Esophagus muscularis mucosa (tissue), 4 donors: Measurements from ENCODE around the gene USF1. TPM values are rescaled to one million over a fixed set of nuclear protein-coding genes. Genes with fewer than 3 reads are reported as not detected.

Experiments
- DNase-seq: peaks from one replicate; pipeline ENCODE4 v3.0.0-alpha.2; 2017; ENCODE audit errors: extremely low spot score
- H3K27ac ChIP-seq, 4 donors: fragments of 200-600 bp; sonication (generic); replicated peaks in 1 of 4; 1 replicate in 3 of 4; 2 replicates in 1 of 4; pipeline ENCODE4 v1.5.1; 2016 to 2019; ENCODE audit warnings: mild to moderate bottlenecking in 1 of 4
- H3K27me3 ChIP-seq, 4 donors: fragments of 200-600 bp; sonication (generic); one replicate each; pipeline versions ENCODE4 v1.5.1 to v1.6.0; 2016 to 2019
- H3K36me3 ChIP-seq, 4 donors: fragments of 200-600 bp; sonication (generic); one replicate each; pipeline ENCODE4 v1.5.1; 2016 to 2019
- H3K4me1 ChIP-seq, 4 donors: fragments of 200-600 bp; sonication (generic); one replicate each; pipeline ENCODE4 v1.5.1; 2016 to 2019
- H3K4me3 ChIP-seq, 4 donors: fragments of 200-600 bp; sonication (generic); 1 replicate in 2 of 4; 2 replicates in 2 of 4; pipeline ENCODE4 v1.5.1; 2016 to 2019; ENCODE audit warnings: mild to moderate bottlenecking in 4 of 4, moderate library complexity in 1 of 4
- H3K9me3 ChIP-seq, 4 donors: fragments of 200-600 bp; sonication (generic); 1 replicate in 3 of 4; 2 replicates in 1 of 4; pipeline ENCODE4 v1.5.1; 2016 to 2019
- CTCF ChIP-seq, 3 experiments: fragments of 200-600 bp in 2 of 3; fragments of 450-650 bp in 1 of 3; sonication (generic) in 2 of 3; IDR thresholded peaks; one replicate each; pipeline ENCODE4 v1.5.1; 2017 to 2019; ENCODE audit warnings: antibody characterized with exemption in 3 of 3, mild to moderate bottlenecking in 2 of 3, moderate library complexity in 1 of 3
- EP300 ChIP-seq: sonication (generic); formaldehyde crosslinking; IDR thresholded peaks from one replicate; pipeline ENCODE4 v1.6.1; 2017; ENCODE audit warnings: antibody characterized with exemption
- POLR2A ChIP-seq: fragments of 450-650 bp; IDR thresholded peaks from one replicate; pipeline ENCODE4 v1.6.1; 2017; ENCODE audit warnings: antibody characterized with exemption, moderate library complexity, mild to moderate bottlenecking, low read depth
- POLR2AphosphoS5 ChIP-seq, 2 donors: sonication (generic); formaldehyde crosslinking; IDR thresholded peaks; one replicate each; pipeline ENCODE4 v1.6.1; 2017; ENCODE audit warnings: antibody characterized with exemption in 2 of 2
- WGBS: methylation state at CpG from one replicate; pipeline ENCODE4 v1.1.5; 2018; 5-methylcytosine and 5-hydroxymethylcytosine counted together
- intact Hi-C: fragments of 100-400 bp; cut with DNase I; formaldehyde crosslinking; loops from one replicate; pipeline ENCODE4 v1.15.1; 2023
- total RNA-seq, 4 donors: library from RNA; depleted of rRNA; stranded (reverse); fragments of >200 nt; gene quantifications; one replicate each; pipeline versions ENCODE4 v1.1.0 to v1.2.1, GENCODE V29; 2016

USF1 gene
- total RNA-seq, 4 donors from 2014 or later: 36.5 to 54.2 (median 48.7) TPM

GRCh38 chr1:161080441-161081405, 34.9 kb upstream of the USF1 start:
- 74% methylated on average over 5 of the region's 5 CpGs for whole genome bisulfite sequencing
- intact Hi-C loops: no loop called here

GRCh38 chr1:161079436-161080110, 33.8 kb upstream of the USF1 start:
- Histone ChIP-seq H3K36me3 (no peaks in the 10 kb centered on the region), H3K27ac (no peak overlapping the region), H3K9me3 (no peaks in the 10 kb centered on the region), H3K4me3 (no peak overlapping the region), H3K27me3 (peaks cover 0 to 17% (median 0%) of the 10 kb centered on the region in 4 donors), H3K4me1 (no peaks in the 10 kb centered on the region)
- 69% methylated on average over 14 of the region's 41 CpGs for WGBS
- no peak for DNase-seq
- TF ChIP-seq POLR2A: no peak
- TF ChIP-seq CTCF (IDR thresholded peaks at IDR 0.05): no peak
- intact Hi-C loops: no loop called here

More at GRCh38 chr1:161080441-161081405, 34.9 kb upstream of the USF1 start:
- H3K27me3 ChIP-seq: peaks cover 0 to 17% (median 0%) of the 10 kb centered on the region in 4 donors
- no peak for DNase-seq
- no peaks in the 10 kb centered on the region for H3K36me3 ChIP-seq
- TF ChIP-seq EP300: no peak
- no peak overlapping the region for H3K27ac ChIP-seq
- no peaks in the 10 kb centered on the region for H3K9me3 ChIP-seq
- H3K4me1 ChIP-seq: no peaks in the 10 kb centered on the region
- no peak overlapping the region for H3K4me3 ChIP-seq

GRCh38 chr1:161077426-161077825, 31.6 kb upstream of the USF1 start:
- intact Hi-C loops: no loop called here
- H3K4me1 ChIP-seq: no peaks in the 10 kb centered on the region
- WGBS: 63% methylated on average over 2 of the region's 9 CpGs

GRCh38 chr1:161076410-161076809, 30.6 kb upstream of the USF1 start:
- TF ChIP-seq CTCF (IDR thresholded peaks at IDR 0.05) (no peak), POLR2A (no peak), POLR2AphosphoS5 (IDR thresholded peaks at IDR 0.05) (no peak), EP300 (no peak)
- intact Hi-C loops: no loop called here
- H3K27me3 ChIP-seq: peaks cover 0 to 17% (median 0%) of the 10 kb centered on the region in 4 donors

More at GRCh38 chr1:161077426-161077825, 31.6 kb upstream of the USF1 start:
- no peak for DNase-seq
- Histone ChIP-seq H3K4me3 (no peak overlapping the region), H3K27me3 (peaks cover 0 to 17% (median 0%) of the 10 kb centered on the region in 4 donors), H3K27ac (no peak overlapping the region), H3K36me3 (no peaks in the 10 kb centered on the region), H3K9me3 (no peaks in the 10 kb centered on the region)
- TF ChIP-seq CTCF (IDR thresholded peaks at IDR 0.05) (no peak), EP300 (no peak), POLR2A (no peak), POLR2AphosphoS5 (IDR thresholded peaks at IDR 0.05) (no peak)

GRCh38 chr1:161074676-161075368, 29.0 kb upstream of the USF1 start:
- DNase-seq: no peak
- TF ChIP-seq POLR2AphosphoS5 (IDR thresholded peaks at IDR 0.05) (no peak), POLR2A (no peak)
- intact Hi-C loops: no loop called here

More at GRCh38 chr1:161076410-161076809, 30.6 kb upstream of the USF1 start:
- no peak overlapping the region for H3K27ac ChIP-seq
- no peaks in the 10 kb centered on the region for H3K4me1 ChIP-seq
- H3K4me3 ChIP-seq: no peak overlapping the region
- no peak for DNase-seq
- no peaks in the 10 kb centered on the region for H3K36me3 ChIP-seq
- H3K9me3 ChIP-seq: no peaks in the 10 kb centered on the region

More at GRCh38 chr1:161074676-161075368, 29.0 kb upstream of the USF1 start:
- Histone ChIP-seq H3K4me1 (no peaks in the 10 kb centered on the region), H3K27ac (no peak overlapping the region), H3K36me3 (no peaks in the 10 kb centered on the region), H3K27me3 (peaks cover 0 to 14% (median 0%) of the 10 kb centered on the region in 4 donors), H3K9me3 (no peaks in the 10 kb centered on the region), H3K4me3 (no peak overlapping the region)
- 94% methylated on average over 10 of the region's 12 CpGs for WGBS
